HG03103 (cell line): ENCODE results near the gene OXNAD1.

ENCODE experiments used
- ATAC-seq: cut with Tn5 transposase; IDR thresholded peaks from one replicate; pipeline ENCODE4 v1.9.1; 2021; ENCODE audit warnings: low read depth; ENCODE audit not compliant: unreplicated experiment

The OXNAD1 gene

GRCh38 chr3:16352428-16352827 lies 87.4 kb downstream of the OXNAD1 start:
- no peak for ATAC-seq

GRCh38 chr3:16354291-16354690 lies 89.3 kb downstream of the OXNAD1 start:
- ATAC-seq: no peak
